Ovary (tissue), 9 donors: Measurements from ENCODE around the gene PHAF1. TPM values are rescaled to one million over a fixed set of nuclear protein-coding genes. Genes with fewer than 3 reads are reported as not detected.
A peak's percentile ranks its signal among the peaks of the same experiment; 100 is the strongest.

Source experiments
- DNase-seq, 5 donors: peaks; one replicate each; pipeline ENCODE4 v3.0.0-alpha.2; 2019 to 2020
- H3K27ac ChIP-seq, 2 donors: fragments of 200-600 bp; one replicate each; pipeline versions ENCODE4 v1.5.1 to v1.8.0; 2019 to 2022
- H3K27me3 ChIP-seq: fragments of 200-600 bp; one replicate; pipeline ENCODE4 v1.8.0; 2022
- H3K36me3 ChIP-seq: fragments of 200-600 bp; sonication (generic); one replicate; pipeline ENCODE4 v1.5.1; 2019
- H3K4me1 ChIP-seq: one replicate; pipeline ENCODE4 v1.8.1; 2013; ENCODE audit warnings: mild to moderate bottlenecking, moderate library complexity; ENCODE audit not compliant: insufficient read depth
- H3K4me3 ChIP-seq: fragments of 200-600 bp; sonication (generic); one replicate; pipeline ENCODE4 v1.5.1; 2017
- H3K9me3 ChIP-seq, 2 donors: fragments of 200-600 bp in 1 of 2; sonication (generic) in 1 of 2; one replicate each; pipeline versions ENCODE4 v1.5.1 to v1.8.1; 2013 to 2019; ENCODE audit warnings: mild to moderate bottlenecking in 1 of 2, moderate library complexity in 1 of 2
- CTCF ChIP-seq, 3 donors: fragments of 450-650 bp in 2 of 3; fragments of 200-600 bp in 1 of 3; IDR thresholded peaks; one replicate each; pipeline versions ENCODE4 v1.5.1 to v1.8.0; 2016 to 2022; ENCODE audit warnings: antibody characterized with exemption in 3 of 3, mild to moderate bottlenecking in 1 of 3
- EP300 ChIP-seq: sonication (generic); formaldehyde crosslinking; IDR thresholded peaks from one replicate; pipeline ENCODE4 v1.6.1; 2017; ENCODE audit warnings: antibody characterized with exemption
- POLR2A ChIP-seq: fragments of 450-650 bp; IDR thresholded peaks from one replicate; pipeline ENCODE4 v1.6.1; 2017; ENCODE audit warnings: antibody characterized with exemption, mild to moderate bottlenecking, moderate library complexity
- WGBS, 3 donors: extraction: QIAGEN DNeasy Blood & Tissue Kit in 1 of 3; methylation state at CpG; one replicate each; pipeline versions ENCODE4 v1.1.5 to v1.1.7; 2013 to 2017; 5-methylcytosine and 5-hydroxymethylcytosine counted together
- intact Hi-C, 4 donors: fragments of 100-400 bp; cut with DNase I; formaldehyde crosslinking; loops; one replicate each; pipeline versions ENCODE4 v1.11.0 to v1.15.1; 2022 to 2023
- polyA plus RNA-seq, 2 donors: library from polyadenylated mRNA; stranded (reverse); fragments of 200-250 nt in 1 of 2; fragments of 350-450 nt in 1 of 2; fragmentation: Illumina TruSeq in 1 of 2; extraction: RNeasy Lipid Tissue Mini Kit (QIAGEN cat#74804) in 1 of 2; gene quantifications; one replicate each; pipeline ENCODE4 v1.2.3, GENCODE V29; 2013 to 2014
- total RNA-seq, 7 donors: library from RNA; depleted of rRNA in 2 of 7; stranded (reverse); fragments of >200 nt in 2 of 7; fragmentation: NEBNext Ultra II Directional in 3 of 7; extraction: Animal tissue kit (Norgen Biotek cat#: 25700) in 3 of 7; gene quantifications; one replicate each; pipeline versions ENCODE4 v1.1.0 to v1.2.4, GENCODE V29; 2016 to 2023
- donor health status: DM: no; HTN: no; CAD: no; lungs with moderate emphysema.
- donor health status: DM: no; HTN: no; CAD: no.
- donor health status: Bipolar disorder and iron deficiency.
- donor health status: DM: yes; HTN: yes; CAD: no.
- donor health status: DM: no; HTN: no; CAD: no.
- donor health status: DM: yes; HTN: yes; CAD: no.

The PHAF1 gene
- total and polyA plus RNA-seq, 9 donors, result 9.0 to 25.1 (median 14.9) TPM

GRCh38 chr16:67105246-67105645 is 4.5 kb upstream of the PHAF1 start:
- Histone ChIP-seq H3K4me3 (no peak overlapping the region), H3K27me3 (no peaks in the 10 kb centered on the region), H3K4me1 (peaks cover 5% of the 10 kb centered on the region), H3K9me3 (no peaks in the 10 kb centered on the region), H3K27ac (no peak overlapping the region), H3K36me3 (no peaks in the 10 kb centered on the region)
- intact Hi-C loops, result no loop called here
- TF ChIP-seq POLR2A (no peak), EP300 (no peak), CTCF (IDR thresholded peaks at IDR 0.05) (no peak)
- 70 to 93% (median 89%) methylated on average over 2 of the region's 2 CpGs for WGBS, 3 donors
- no peak for DNase-seq

- TF ChIP-seq EP300 (no peak), CTCF (IDR thresholded peaks at IDR 0.05) (no peak), POLR2A (no peak)
- H3K4me3 ChIP-seq, result no peak overlapping the region
- peaks cover 8% of the 10 kb centered on the region for H3K4me1 ChIP-seq
- no peaks in the 10 kb centered on the region for H3K36me3 ChIP-seq
- no peaks in the 10 kb centered on the region for H3K9me3 ChIP-seq
- intact Hi-C loops, result no loop called here
- no peak for DNase-seq
- H3K27me3 ChIP-seq, result no peaks in the 10 kb centered on the region
- 30 to 36% (median 36%) methylated on average over 5 of the region's 5 CpGs for WGBS, 3 donors
- H3K27ac ChIP-seq, result no peak overlapping the region
Observed at GRCh38 chr16:67105881-67106280, 3.9 kb upstream of the PHAF1 start.

GRCh38 chr16:67108489-67108888 is 1.3 kb upstream of the PHAF1 start:
- no peak for DNase-seq
- no peaks in the 10 kb centered on the region for H3K27me3 ChIP-seq
- no peaks in the 10 kb centered on the region for H3K36me3 ChIP-seq
- H3K27ac ChIP-seq, result no peak overlapping the region
- WGBS, 3 donors, result 94 to 96% (median 95%) methylated on average over 6 of the region's 6 CpGs
- H3K9me3 ChIP-seq, result no peaks in the 10 kb centered on the region
- H3K4me1 ChIP-seq, result peaks cover 11% of the 10 kb centered on the region
- no peak for TF ChIP-seq EP300
- TF ChIP-seq POLR2A, result no peak
- TF ChIP-seq CTCF (IDR thresholded peaks at IDR 0.05), result no peak
- H3K4me3 ChIP-seq, result no peak overlapping the region
- intact Hi-C loops, result no loop called here

GRCh38 chr16:67108931-67109406 is 772 bp upstream of the PHAF1 start:
- Histone ChIP-seq H3K36me3 (no peaks in the 10 kb centered on the region), H3K4me1 (peaks cover 11% of the 10 kb centered on the region), H3K9me3 (no peaks in the 10 kb centered on the region), H3K27me3 (no peaks in the 10 kb centered on the region), H3K27ac (peak overlapping the region in 1 of 2 donors; percentile 63), H3K4me3 (peak overlapping the region; percentile 95)
- intact Hi-C loops, result no loop called here
- peak in 1 of 5 donors; percentile 36 for DNase-seq
- 69 to 75% (median 73%) methylated on average over 18 of the region's 18 CpGs for WGBS, 3 donors
- TF ChIP-seq EP300 (no peak), CTCF (IDR thresholded peaks at IDR 0.05) (no peak), POLR2A (no peak)
